ENCODE data around the gene PHTF2.

PHTF2 gene

GRCh38 chr7:77877791-77878190, 79.2 kb downstream of the PHTF2 start:
- peak; percentile 70 for DNase-seq (ENCODE audit: low read depth)

GRCh38 chr7:77878500-77878899, 79.9 kb downstream of the PHTF2 start:
- no peak for DNase-seq (ENCODE audit: low read depth)

GRCh38 chr7:77879272-77879671, 80.7 kb downstream of the PHTF2 start:
- DNase-seq (ENCODE audit: low read depth): no peak

DNA sequence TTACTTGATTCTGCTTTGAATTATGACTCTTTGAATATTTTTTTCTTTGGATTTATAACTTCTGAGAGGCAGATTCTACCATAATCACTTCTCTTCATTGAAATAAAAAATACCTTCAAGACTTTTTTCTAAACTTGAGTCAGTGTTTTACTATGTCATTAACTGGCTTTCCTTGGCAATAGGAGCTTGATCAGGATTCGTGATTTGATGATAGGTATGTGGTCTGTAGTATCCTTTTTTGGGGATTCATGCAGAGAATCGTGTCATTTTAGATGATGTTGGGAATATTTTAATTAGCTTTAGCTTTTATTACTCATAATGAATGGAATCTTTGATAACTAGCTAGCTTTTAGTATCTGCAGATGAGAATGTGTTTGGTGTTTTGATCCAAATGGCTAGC, 83.3 kb downstream of the PHTF2 start:
- no peak for DNase-seq (ENCODE audit: low read depth)

DNA sequence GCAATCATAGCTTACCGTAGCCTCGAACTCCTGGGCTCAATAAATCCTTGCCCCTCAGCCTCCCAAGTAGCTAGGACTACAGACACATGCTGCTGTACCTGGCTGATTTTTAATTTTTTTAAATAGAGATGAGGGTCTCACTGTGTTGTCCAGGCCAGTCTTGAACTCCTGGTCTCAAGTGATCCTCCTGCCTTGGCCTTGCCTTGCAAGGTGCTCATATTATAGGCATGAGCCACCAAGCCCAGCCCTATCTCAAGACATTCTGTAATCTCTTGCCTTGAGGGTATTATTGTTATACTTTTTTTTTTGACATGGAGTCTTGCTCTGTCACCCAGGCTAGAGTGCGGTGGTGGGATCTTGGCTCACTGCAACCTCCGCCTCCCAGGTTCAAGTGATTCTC, 86.6 kb downstream of the PHTF2 start:
- DNase-seq (ENCODE audit: low read depth): no peak

GRCh38 chr7:77887567-77887966, 89.0 kb downstream of the PHTF2 start:
- peak; percentile 91 for DNase-seq (ENCODE audit: low read depth)

DNA sequence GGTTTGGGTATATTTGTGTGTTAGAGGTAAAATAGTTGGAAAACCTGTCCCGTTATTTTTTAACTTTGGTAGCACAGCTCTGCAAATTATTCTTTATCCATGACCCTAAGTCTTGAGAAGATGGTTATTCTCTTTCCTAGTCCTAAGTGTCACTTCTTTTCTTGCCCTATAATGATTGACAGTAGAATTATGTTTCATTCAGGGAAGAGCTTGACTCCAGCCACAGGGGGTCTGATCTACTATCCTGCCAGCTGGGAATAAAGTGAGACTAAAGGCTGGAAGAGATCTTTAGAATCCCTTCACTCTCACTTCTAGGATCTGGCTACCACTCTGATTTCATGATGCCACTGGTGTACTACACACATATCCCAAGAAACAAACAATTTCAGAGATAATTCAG, 90.4 kb downstream of the PHTF2 start:
- no peak for DNase-seq (ENCODE audit: low read depth)

- no peak for DNase-seq (ENCODE audit: low read depth)
Measured at GRCh38 chr7:77893813-77894212, 95.2 kb downstream of the PHTF2 start.

- no peak for DNase-seq (ENCODE audit: low read depth)
Measured at GRCh38 chr7:77894574-77895091, 96.1 kb downstream of the PHTF2 start.

- DNase-seq (ENCODE audit: low read depth): no peak
Measured at GRCh38 chr7:77895905-77896304, 97.3 kb downstream of the PHTF2 start.

DNA sequence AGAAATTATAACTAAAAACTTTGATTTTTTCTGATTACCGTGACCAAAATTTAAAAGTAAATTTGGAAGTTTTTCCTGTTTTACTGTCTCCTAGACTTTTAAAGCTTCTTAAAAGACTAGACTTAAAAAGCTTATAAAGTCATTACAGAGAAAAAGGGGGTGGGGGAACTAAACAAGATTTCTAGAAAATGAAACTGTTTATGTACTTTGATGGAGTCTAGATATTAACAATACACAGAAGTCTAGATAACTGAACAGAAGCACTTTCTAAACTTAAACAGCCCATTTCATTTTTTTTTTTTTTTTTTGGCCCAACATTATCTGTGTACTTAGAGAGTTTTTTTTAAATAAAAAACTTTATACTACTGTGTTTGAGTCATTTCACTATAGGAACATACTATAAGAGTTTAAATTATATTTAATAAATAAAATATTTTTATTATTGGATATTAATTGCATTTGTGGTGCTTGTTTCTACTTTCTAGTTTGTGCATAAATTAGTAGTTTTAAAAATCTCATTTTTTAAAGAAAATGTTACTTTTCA, 98.5 kb downstream of the PHTF2 start:
- DNase-seq (ENCODE audit: low read depth): no peak

DNA sequence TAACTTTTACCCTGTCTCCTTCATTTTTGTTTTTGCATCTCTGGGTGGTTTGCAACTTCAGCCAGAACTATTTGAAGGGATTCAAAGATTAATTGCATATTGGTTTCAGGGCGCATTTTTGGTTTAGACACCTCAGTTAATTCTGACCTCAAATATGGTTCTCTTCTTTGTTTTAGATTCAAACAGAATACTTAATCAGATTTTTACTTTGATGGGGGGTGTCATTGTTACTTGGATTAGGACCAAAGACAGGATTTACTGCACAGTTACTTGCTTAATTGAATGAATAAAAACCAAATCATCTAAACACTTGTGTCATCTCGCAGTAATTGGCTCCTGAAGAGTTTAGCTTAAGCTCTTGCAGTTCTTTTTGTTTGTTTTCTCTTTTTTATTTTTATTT, 100.9 kb downstream of the PHTF2 start:
- DNase-seq (ENCODE audit: low read depth): no peak

- DNase-seq (ENCODE audit: low read depth): peak; percentile 31
Measured at GRCh38 chr7:77903597-77903996, 105.0 kb downstream of the PHTF2 start.

DNA sequence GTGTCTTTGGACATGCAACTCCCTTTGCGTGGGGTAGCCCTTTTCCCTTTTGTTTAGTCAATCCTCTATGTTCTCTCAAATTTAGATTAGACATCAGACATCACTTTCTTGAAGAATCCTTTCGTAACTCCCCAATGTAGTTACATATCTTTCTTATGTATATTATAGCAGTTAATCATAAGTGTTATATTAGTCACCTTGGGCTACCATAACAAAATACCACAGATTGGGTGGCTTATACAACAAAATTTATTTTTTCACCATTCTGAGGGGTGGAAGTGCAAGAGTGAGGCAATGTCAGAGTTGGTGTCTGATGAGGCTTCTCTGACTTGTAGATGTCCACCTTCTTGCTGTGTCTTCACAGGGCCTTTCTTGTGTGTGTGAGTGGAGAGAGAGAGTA, 105.7 kb downstream of the PHTF2 start:
- DNase-seq (ENCODE audit: low read depth): peak; percentile 41

- no peak for DNase-seq (ENCODE audit: low read depth)
Measured at GRCh38 chr7:77907281-77907680, 108.7 kb downstream of the PHTF2 start.

- DNase-seq (ENCODE audit: low read depth): no peak
Measured at GRCh38 chr7:77908664-77909063, 110.1 kb downstream of the PHTF2 start.

DNA sequence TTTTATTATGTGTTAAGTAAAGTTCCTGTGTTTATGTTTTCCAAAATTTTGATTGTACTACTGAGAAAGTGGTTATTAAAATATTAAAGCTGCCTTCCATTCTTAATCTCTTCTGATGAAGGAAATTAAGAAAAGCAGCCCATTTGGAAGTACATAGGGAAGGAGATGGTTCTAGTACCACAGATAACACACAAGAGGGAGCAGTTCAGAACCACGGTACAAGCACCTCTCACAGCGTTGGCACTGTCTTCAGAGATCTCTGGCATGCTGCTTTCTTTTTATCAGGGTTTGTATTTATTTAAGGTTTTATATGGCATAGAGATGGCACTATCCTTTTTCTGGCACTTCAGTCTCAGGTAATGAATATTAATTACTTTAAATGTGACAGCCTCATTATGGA, 111.6 kb downstream of the PHTF2 start:
- DNase-seq (ENCODE audit: low read depth): no peak

DNA sequence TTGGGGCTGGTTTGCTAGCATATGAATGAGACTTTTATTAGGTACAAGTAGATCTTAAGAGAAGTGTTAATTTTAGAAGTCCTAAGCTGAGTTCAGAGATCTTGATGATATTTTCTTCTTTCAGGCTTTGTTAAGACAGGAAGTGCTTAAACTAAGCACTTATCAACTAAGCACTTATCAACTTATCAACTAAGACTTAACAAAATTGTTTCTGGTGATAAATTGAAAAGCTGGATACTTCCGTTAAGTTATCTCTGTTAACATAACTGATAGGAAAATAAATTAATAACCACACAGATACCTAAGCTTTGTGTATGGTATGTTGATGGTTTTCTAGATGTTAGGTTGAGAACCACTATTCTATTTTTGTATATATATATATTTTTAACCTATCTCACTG, 113.7 kb downstream of the PHTF2 start:
- no peak for DNase-seq (ENCODE audit: low read depth)

DNA sequence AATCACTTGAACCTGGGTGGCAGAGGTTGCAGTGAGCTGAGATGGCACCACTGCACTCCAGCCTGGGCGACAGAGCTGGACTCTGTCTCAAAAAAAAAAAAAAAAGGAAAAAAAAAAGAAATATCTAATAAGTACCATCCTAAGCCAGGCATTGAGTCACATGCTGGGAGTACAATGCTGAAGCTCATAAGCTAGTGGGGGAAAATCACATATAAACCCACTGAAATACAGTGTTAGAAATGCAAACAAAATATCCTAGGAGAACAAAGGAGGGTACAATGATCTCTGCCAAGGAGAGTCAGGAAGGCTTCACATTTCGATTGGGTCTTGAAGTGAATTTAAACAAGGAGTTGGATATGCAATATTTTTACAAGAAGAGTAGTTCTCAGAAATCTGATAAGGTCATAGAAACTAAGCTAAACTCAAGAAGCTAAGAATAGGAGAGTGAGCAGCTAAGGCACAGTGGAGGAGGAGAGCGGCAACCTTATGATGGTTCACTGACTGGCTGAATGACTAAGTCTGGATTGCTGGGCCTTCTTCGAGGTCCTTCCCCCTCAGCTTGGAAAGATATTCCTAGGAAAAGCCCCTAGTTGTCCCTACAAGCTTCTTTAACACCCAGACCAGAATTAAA, 115.5 kb downstream of the PHTF2 start:
- peak; percentile 40 for DNase-seq (ENCODE audit: low read depth)

DNA sequence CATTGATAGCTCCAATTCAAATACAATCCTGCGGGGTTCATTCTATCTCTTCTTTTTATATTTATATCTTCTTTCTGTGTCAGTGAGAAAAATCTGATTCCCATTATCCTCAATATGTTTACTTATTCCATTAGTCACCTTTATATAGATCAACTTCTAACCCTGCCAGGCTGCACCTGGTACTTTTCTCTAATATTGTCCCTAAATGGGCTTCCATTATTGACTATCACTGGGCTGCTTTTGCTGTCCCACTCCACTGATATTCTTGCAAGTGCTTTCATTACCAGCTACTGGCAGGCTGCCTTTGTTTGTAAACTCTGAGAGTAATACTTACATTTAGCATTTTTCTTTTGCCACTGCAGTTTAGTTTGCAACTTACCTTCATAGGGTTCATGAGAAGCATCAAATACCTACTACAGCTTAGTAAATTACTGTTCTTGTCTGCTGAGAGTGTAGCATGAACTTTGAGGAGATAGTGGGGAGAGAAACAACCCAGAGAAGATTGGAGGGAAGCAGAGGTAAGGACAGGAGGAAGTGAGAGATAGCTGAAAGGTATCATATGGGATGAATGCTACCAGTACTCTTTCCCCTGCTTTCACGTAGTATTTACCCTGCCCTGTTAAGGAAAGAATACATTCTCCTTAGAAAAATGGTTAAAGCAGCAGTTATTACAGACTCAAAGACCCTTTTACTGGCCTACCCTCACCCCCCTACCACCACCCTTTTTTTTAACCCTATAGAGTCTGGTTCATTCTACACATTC, 119.1 kb downstream of the PHTF2 start:
- no peak for DNase-seq (ENCODE audit: low read depth)

DNA sequence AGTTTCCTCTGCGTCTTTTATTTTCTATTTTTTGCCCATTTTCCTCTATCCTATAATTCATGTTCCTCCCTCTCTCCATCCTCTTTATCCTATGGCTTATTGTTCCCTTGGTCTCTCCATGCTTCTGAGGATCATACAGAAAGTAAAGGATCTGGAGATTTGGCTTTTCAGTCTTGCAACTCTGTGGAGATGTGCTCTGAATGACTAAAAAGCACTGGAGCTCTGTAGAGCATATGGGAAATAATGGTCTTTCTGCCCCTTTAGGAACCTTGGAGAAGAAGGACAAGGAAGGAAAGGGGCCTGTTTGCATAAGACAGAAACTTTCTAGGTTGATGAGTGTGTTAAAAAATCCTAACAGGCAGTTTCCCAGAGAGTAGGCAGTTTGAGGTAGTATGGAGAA, 120.1 kb downstream of the PHTF2 start:
- DNase-seq (ENCODE audit: low read depth): no peak

DNA sequence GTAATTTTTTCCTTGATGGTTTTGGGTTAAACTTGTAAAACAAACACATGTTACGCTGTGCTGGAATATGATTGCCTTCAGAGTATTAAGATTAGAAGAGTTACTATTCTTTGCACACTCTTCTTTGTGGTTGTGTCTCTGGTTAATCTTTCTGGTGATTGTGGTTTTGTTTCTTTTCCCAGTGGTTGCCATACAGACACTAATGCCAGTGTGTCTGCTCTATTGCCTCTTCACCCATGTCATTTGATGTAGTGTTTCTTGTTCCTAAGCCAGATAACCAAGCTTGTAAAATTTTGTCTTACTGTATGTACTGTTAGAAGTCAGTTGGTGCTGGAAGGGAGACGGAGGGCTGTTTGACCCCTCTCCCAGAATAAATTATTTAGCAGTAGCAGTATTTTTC, 124.8 kb downstream of the PHTF2 start:
- no peak for DNase-seq (ENCODE audit: low read depth)

- DNase-seq (ENCODE audit: low read depth): no peak
Measured at GRCh38 chr7:77930496-77930895, 131.9 kb downstream of the PHTF2 start.
